ENCODE data around the gene AMER2.

DNA sequence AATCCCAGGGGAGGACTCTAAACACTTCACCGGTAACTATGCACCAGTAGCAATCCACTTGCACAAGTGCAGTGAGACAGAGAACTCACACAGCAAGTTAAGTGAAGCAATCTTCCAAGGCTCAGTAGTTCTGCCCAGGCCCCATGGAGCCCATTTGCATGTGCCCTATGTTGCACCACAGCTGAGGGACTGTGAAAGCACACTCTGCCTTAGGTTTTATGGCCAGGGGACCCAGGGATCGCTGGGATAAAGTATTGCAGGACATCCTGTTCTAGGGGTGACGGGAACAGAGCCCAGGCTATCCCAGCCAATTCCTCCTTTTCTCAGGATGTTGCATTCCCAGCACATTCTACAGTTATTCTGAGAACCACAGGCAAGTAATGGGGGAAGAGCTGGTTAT is 6.0 kb upstream of the AMER2 start:
- no peak for TF ChIP-seq YY1 (IDR thresholded peaks at IDR 0.05; ENCODE audit: insufficient read depth, insufficient read length)
- peak; percentile 61; the same call in 1 of the 2 replicates for TF ChIP-seq ZNF274 (IDR thresholded peaks at IDR 0.05; ENCODE audit: low read depth, low read length)
